Subcutaneous adipose tissue (tissue), 4 donors: ENCODE data around the gene ZHX3. TPM values are rescaled to one million over a fixed set of nuclear protein-coding genes. Genes with fewer than 3 reads are reported as not detected.

ENCODE experiments used
- CTCF ChIP-seq: fragments of 450-650 bp; IDR thresholded peaks from one replicate; pipeline ENCODE4 v1.5.1; 2016; ENCODE audit warnings: low read depth, mild to moderate bottlenecking, control low read depth, antibody characterized with exemption, moderate library complexity
- total RNA-seq, 4 donors: library from RNA; depleted of rRNA; stranded (reverse); fragments of >200 nt; gene quantifications; one replicate each; pipeline ENCODE4 v1.1.0, GENCODE V29; 2016

ZHX3 gene
- total RNA-seq, 4 donors from 2014 or later = 31.0 to 50.9 (median 37.9) TPM

GRCh38 chr20:41352666-41353065 lies 35.1 kb upstream of the ZHX3 start:
- TF ChIP-seq CTCF = no peak

GRCh38 chr20:41352106-41352505 lies 34.6 kb upstream of the ZHX3 start:
- TF ChIP-seq CTCF = no peak

- TF ChIP-seq CTCF = no peak
Measured at GRCh38 chr20:41350408-41350962, 33.0 kb upstream of the ZHX3 start.

GRCh38 chr20:41349943-41350342 lies 32.4 kb upstream of the ZHX3 start:
- no peak for TF ChIP-seq CTCF

GRCh38 chr20:41349266-41349665 lies 31.7 kb upstream of the ZHX3 start:
- no peak for TF ChIP-seq CTCF

GRCh38 chr20:41348430-41349172 lies 31.1 kb upstream of the ZHX3 start:
- TF ChIP-seq CTCF = no peak

- no peak for TF ChIP-seq CTCF
Measured at GRCh38 chr20:41347523-41348429, 30.2 kb upstream of the ZHX3 start.
